H7 (cell line): ENCODE measurements around the gene TCF15. TPM values are rescaled to one million over a fixed set of nuclear protein-coding genes. Genes with fewer than 3 reads are reported as not detected.
"Not testable (repeated sequence)": the region's sequence is repeated elsewhere in the genome, so short reads cannot be mapped to it uniquely, and the experiment has no call there.

Source experiments
- DNase-seq: peaks from one replicate; pipeline ENCODE4 v3.0.0; 2012
- H3K27me3 ChIP-seq: 2 replicates; pipeline ENCODE4 v1.6.0; 2011; ENCODE audit warnings: mild to moderate bottlenecking, low read length; ENCODE audit not compliant: control insufficient read depth, insufficient read depth
- H3K36me3 ChIP-seq: replicated peaks from 2 replicates; pipeline ENCODE4 v1.5.1; 2011; ENCODE audit warnings: low read length; ENCODE audit not compliant: control insufficient read depth, insufficient read depth
- H3K4me3 ChIP-seq: 2 replicates; pipeline ENCODE4 v1.5.1; 2011; ENCODE audit warnings: low read depth, mild to moderate bottlenecking, control low read depth, low read length, moderate library complexity; ENCODE audit not compliant: insufficient read depth
- total RNA-seq: library from RNA; depleted of rRNA; stranded (reverse); fragments of >200 nt; shearing (Covaris generic); gene quantifications from 2 replicates; pipeline ENCODE4 v1.2.3, GENCODE V29; 2014

The TCF15 gene
- total RNA-seq, 1 experiment from 2014 or later = 5.1 TPM

GRCh38 chr20:588932-589672 is 21.0 kb downstream of the TCF15 start:
- Histone ChIP-seq H3K27me3 (no peaks in the 10 kb centered on the region), H3K36me3 (no peaks in the 10 kb centered on the region), H3K4me3 (no peak overlapping the region)
- DNase-seq = peak; percentile 58

- no peak overlapping the region for H3K4me3 ChIP-seq
- H3K27me3 ChIP-seq = no peaks in the 10 kb centered on the region
- DNase-seq = peak; percentile 0
- H3K36me3 ChIP-seq = no peaks in the 10 kb centered on the region
Observed at GRCh38 chr20:588476-588875, 21.6 kb downstream of the TCF15 start.

GRCh38 chr20:584971-585301 is 25.2 kb downstream of the TCF15 start:
- no peak for DNase-seq
- H3K4me3 ChIP-seq = no peak overlapping the region
- no peaks in the 10 kb centered on the region for H3K27me3 ChIP-seq
- H3K36me3 ChIP-seq = no peaks in the 10 kb centered on the region

GRCh38 chr20:584161-584970 is 25.7 kb downstream of the TCF15 start:
- no peak for DNase-seq
- no peaks in the 10 kb centered on the region for H3K36me3 ChIP-seq
- no peaks in the 10 kb centered on the region for H3K27me3 ChIP-seq
- H3K4me3 ChIP-seq = no peak overlapping the region

- DNase-seq = no peak
- Histone ChIP-seq H3K36me3 (no peaks in the 10 kb centered on the region), H3K27me3 (no peaks in the 10 kb centered on the region), H3K4me3 (no peak overlapping the region)
Observed at GRCh38 chr20:582204-582603, 27.9 kb downstream of the TCF15 start.

- H3K27me3 ChIP-seq, H3K36me3 ChIP-seq, DNase-seq, H3K4me3 ChIP-seq: not testable (repeated sequence)
Observed at GRCh38 chr20:578940-579690, 31.0 kb downstream of the TCF15 start.

GRCh38 chr20:577167-577791 is 32.8 kb downstream of the TCF15 start:
- DNase-seq = peak; percentile 60
- H3K27me3 ChIP-seq = no peaks in the 10 kb centered on the region; the same call in 1 of the 2 replicates
- no peaks in the 10 kb centered on the region for H3K36me3 ChIP-seq
- no peak overlapping the region for H3K4me3 ChIP-seq

GRCh38 chr20:576156-576555 is 34.0 kb downstream of the TCF15 start:
- Histone ChIP-seq H3K27me3 (no peaks in the 10 kb centered on the region; the same call in 1 of the 2 replicates), H3K36me3 (no peaks in the 10 kb centered on the region), H3K4me3 (no peak overlapping the region)
- no peak for DNase-seq

GRCh38 chr20:575230-575629 is 34.9 kb downstream of the TCF15 start:
- Histone ChIP-seq H3K4me3 (no peak overlapping the region), H3K36me3 (no peaks in the 10 kb centered on the region), H3K27me3 (no peaks in the 10 kb centered on the region; the same call in 1 of the 2 replicates)
- peak; percentile 49 for DNase-seq

- Histone ChIP-seq H3K4me3 (no peak overlapping the region), H3K36me3 (no peaks in the 10 kb centered on the region), H3K27me3 (no peaks in the 10 kb centered on the region; the same call in 1 of the 2 replicates)
- DNase-seq = peak; percentile 72
Observed at GRCh38 chr20:574297-574942, 35.7 kb downstream of the TCF15 start.

GRCh38 chr20:573414-574296 is 36.5 kb downstream of the TCF15 start:
- H3K4me3 ChIP-seq = no peak overlapping the region
- H3K27me3 ChIP-seq = no peaks in the 10 kb centered on the region; the same call in 1 of the 2 replicates

GRCh38 chr20:572727-573126 is 37.4 kb downstream of the TCF15 start:
- no peaks in the 10 kb centered on the region; the same call in 1 of the 2 replicates for H3K27me3 ChIP-seq

More at GRCh38 chr20:573414-574296, 36.5 kb downstream of the TCF15 start:
- no peak for DNase-seq
- H3K36me3 ChIP-seq = no peaks in the 10 kb centered on the region

GRCh38 chr20:571754-572441 is 38.2 kb downstream of the TCF15 start:
- Histone ChIP-seq H3K4me3 (no peak overlapping the region), H3K36me3 (no peaks in the 10 kb centered on the region), H3K27me3 (no peaks in the 10 kb centered on the region; the same call in 1 of the 2 replicates)
- DNase-seq = peak; percentile 81

More at GRCh38 chr20:572727-573126, 37.4 kb downstream of the TCF15 start:
- Histone ChIP-seq H3K4me3 (no peak overlapping the region), H3K36me3 (no peaks in the 10 kb centered on the region)
- DNase-seq = no peak
